Ovary (tissue), 9 donors: Measurements from ENCODE around the gene PGR. TPM values are rescaled to one million over a fixed set of nuclear protein-coding genes. Genes with fewer than 3 reads are reported as not detected.

Source experiments
- DNase-seq, 5 donors: peaks; one replicate each; pipeline ENCODE4 v3.0.0-alpha.2; 2019 to 2020
- H3K27ac ChIP-seq, 2 donors: fragments of 200-600 bp; one replicate each; pipeline versions ENCODE4 v1.5.1 to v1.8.0; 2019 to 2022
- H3K27me3 ChIP-seq: fragments of 200-600 bp; one replicate; pipeline ENCODE4 v1.8.0; 2022
- H3K36me3 ChIP-seq: fragments of 200-600 bp; sonication (generic); one replicate; pipeline ENCODE4 v1.5.1; 2019
- H3K4me1 ChIP-seq: one replicate; pipeline ENCODE4 v1.8.1; 2013; ENCODE audit warnings: mild to moderate bottlenecking, moderate library complexity; ENCODE audit not compliant: insufficient read depth
- H3K4me3 ChIP-seq: fragments of 200-600 bp; sonication (generic); one replicate; pipeline ENCODE4 v1.5.1; 2017
- H3K9me3 ChIP-seq, 2 donors: fragments of 200-600 bp in 1 of 2; sonication (generic) in 1 of 2; one replicate each; pipeline versions ENCODE4 v1.5.1 to v1.8.1; 2013 to 2019; ENCODE audit warnings: mild to moderate bottlenecking in 1 of 2, moderate library complexity in 1 of 2
- EP300 ChIP-seq: sonication (generic); formaldehyde crosslinking; IDR thresholded peaks from one replicate; pipeline ENCODE4 v1.6.1; 2017; ENCODE audit warnings: antibody characterized with exemption
- POLR2A ChIP-seq: fragments of 450-650 bp; IDR thresholded peaks from one replicate; pipeline ENCODE4 v1.6.1; 2017; ENCODE audit warnings: antibody characterized with exemption, mild to moderate bottlenecking, moderate library complexity
- WGBS, 3 donors: extraction: QIAGEN DNeasy Blood & Tissue Kit in 1 of 3; methylation state at CpG; one replicate each; pipeline versions ENCODE4 v1.1.5 to v1.1.7; 2013 to 2017; 5-methylcytosine and 5-hydroxymethylcytosine counted together
- intact Hi-C, 4 donors: fragments of 100-400 bp; cut with DNase I; formaldehyde crosslinking; loops; one replicate each; pipeline versions ENCODE4 v1.11.0 to v1.15.1; 2022 to 2023
- polyA plus RNA-seq, 2 donors: library from polyadenylated mRNA; stranded (reverse); fragments of 200-250 nt in 1 of 2; fragments of 350-450 nt in 1 of 2; fragmentation: Illumina TruSeq in 1 of 2; extraction: RNeasy Lipid Tissue Mini Kit (QIAGEN cat#74804) in 1 of 2; gene quantifications; one replicate each; pipeline ENCODE4 v1.2.3, GENCODE V29; 2013 to 2014
- total RNA-seq, 7 donors: library from RNA; depleted of rRNA in 2 of 7; stranded (reverse); fragments of >200 nt in 2 of 7; fragmentation: NEBNext Ultra II Directional in 3 of 7; extraction: Animal tissue kit (Norgen Biotek cat#: 25700) in 3 of 7; gene quantifications; one replicate each; pipeline versions ENCODE4 v1.1.0 to v1.2.4, GENCODE V29; 2016 to 2023
- TF ChIP-seq, protein P1 (sequence below), 3 donors: fragments of 450-650 bp in 2 of 3; fragments of 200-600 bp in 1 of 3; IDR thresholded peaks; one replicate each; pipeline versions ENCODE4 v1.5.1 to v1.8.0; 2016 to 2022; ENCODE audit warnings: antibody characterized with exemption in 3 of 3, mild to moderate bottlenecking in 1 of 3
- donor health status: DM: no; HTN: no; CAD: no; lungs with moderate emphysema.
- donor health status: DM: no; HTN: no; CAD: no.
- donor health status: Bipolar disorder and iron deficiency.
- donor health status: DM: yes; HTN: yes; CAD: no.
- donor health status: DM: no; HTN: no; CAD: no.
- donor health status: DM: yes; HTN: yes; CAD: no.

The PGR gene
- total and polyA plus RNA-seq, 9 donors: 6.1 to 94.3 (median 21.3) TPM

DNA sequence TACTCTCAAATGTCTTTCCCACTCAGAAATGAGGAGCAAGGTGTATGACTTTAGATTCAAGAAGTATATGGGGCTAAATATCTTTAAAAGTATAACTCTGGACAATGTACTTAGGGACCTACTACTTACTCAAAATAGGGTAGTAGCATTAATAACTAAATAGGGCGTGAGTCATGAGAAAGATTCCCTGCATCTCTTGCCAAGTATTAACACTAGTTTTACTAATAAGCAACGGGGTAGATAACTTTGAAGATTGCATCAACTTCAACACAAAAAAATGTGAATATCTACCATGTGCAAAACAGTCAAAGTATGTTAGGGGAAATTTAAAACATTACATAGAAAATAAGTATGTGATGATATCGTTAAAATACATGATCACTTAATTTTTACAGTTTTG is 99.6 kb downstream of the PGR start:
- no peak for DNase-seq
- H3K36me3 ChIP-seq: no peaks in the 10 kb centered on the region
- H3K4me3 ChIP-seq: no peak overlapping the region
- no peaks in the 10 kb centered on the region for H3K27me3 ChIP-seq
- 14 to 27% (median 21%) methylated on average over 3 of the region's 3 CpGs for WGBS, 3 donors
- H3K9me3 ChIP-seq: no peaks in the 10 kb centered on the region
- TF ChIP-seq POLR2A (no peak), EP300 (no peak)
- TF ChIP-seq, protein P1, sequence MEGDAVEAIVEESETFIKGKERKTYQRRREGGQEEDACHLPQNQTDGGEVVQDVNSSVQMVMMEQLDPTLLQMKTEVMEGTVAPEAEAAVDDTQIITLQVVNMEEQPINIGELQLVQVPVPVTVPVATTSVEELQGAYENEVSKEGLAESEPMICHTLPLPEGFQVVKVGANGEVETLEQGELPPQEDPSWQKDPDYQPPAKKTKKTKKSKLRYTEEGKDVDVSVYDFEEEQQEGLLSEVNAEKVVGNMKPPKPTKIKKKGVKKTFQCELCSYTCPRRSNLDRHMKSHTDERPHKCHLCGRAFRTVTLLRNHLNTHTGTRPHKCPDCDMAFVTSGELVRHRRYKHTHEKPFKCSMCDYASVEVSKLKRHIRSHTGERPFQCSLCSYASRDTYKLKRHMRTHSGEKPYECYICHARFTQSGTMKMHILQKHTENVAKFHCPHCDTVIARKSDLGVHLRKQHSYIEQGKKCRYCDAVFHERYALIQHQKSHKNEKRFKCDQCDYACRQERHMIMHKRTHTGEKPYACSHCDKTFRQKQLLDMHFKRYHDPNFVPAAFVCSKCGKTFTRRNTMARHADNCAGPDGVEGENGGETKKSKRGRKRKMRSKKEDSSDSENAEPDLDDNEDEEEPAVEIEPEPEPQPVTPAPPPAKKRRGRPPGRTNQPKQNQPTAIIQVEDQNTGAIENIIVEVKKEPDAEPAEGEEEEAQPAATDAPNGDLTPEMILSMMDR (IDR thresholded peaks at IDR 0.05): no peak
- no peak overlapping the region for H3K27ac ChIP-seq
- intact Hi-C loops: loop anchor here in 1 of 4 donors (5.0 kb wide), 1 partner anchor 97 kb away; the partner anchor contains the start of gene PGR
- peaks cover 8% of the 10 kb centered on the region for H3K4me1 ChIP-seq

DNA sequence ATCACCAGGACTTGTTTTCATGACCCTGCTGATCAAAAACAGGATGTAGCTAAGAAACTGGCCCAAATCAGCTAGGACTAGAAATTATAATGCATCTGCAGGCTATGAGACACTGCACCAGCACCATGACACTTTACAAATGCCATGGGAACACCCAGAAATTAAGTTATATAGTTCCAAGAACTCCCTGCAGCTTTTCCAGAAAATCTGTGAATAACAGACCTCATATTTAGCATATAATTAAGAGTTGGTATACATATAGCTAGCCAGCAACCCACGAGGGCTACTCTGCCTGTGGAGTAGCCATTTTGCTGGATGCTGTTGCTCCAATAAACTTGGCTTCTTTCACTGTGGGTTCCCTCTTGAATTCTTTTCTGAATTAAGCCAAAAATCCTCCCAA is 101.0 kb downstream of the PGR start:
- WGBS, 3 donors: 35 to 51% (median 41%) methylated on average over 1 of the region's 1 CpG

DNA sequence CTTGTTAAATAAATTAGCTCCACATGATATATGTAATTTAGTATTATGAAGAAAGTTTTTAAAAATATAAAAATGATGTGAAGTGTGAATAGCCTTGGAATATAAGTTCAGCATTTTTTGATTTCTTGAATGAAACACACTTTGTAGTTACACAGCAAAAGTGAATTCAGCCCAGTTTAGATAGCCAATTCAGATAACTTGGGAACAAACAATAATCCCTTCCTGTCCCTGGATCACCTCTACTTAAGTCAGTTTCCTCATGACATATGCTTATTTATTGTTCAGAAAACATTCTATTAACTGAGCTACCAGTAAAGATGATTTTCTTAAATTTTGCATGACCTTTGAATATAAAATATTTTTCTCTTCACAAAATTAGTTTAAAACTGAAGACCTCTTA is 107.4 kb downstream of the PGR start:
- no peak overlapping the region for H3K4me3 ChIP-seq
- no peak for DNase-seq
- intact Hi-C loops: no loop called here
- no peaks in the 10 kb centered on the region for H3K9me3 ChIP-seq
- no peaks in the 10 kb centered on the region for H3K4me1 ChIP-seq
- TF ChIP-seq POLR2A (no peak), EP300 (no peak)
- TF ChIP-seq, protein P1 (IDR thresholded peaks at IDR 0.05): no peak
- H3K27ac ChIP-seq: no peak overlapping the region
- H3K27me3 ChIP-seq: no peaks in the 10 kb centered on the region
- H3K36me3 ChIP-seq: no peaks in the 10 kb centered on the region

More for the DNA sequence above, 101.0 kb downstream of the PGR start:
- no peak for DNase-seq
- peak overlapping the region in 1 of 2 donors; percentile 21 for H3K27ac ChIP-seq
- no peak overlapping the region for H3K4me3 ChIP-seq
- H3K36me3 ChIP-seq: no peaks in the 10 kb centered on the region
- intact Hi-C loops: no loop called here
- H3K4me1 ChIP-seq: peaks cover 6% of the 10 kb centered on the region
- no peaks in the 10 kb centered on the region for H3K27me3 ChIP-seq
- H3K9me3 ChIP-seq: no peaks in the 10 kb centered on the region
- TF ChIP-seq POLR2A (no peak), EP300 (no peak)
- TF ChIP-seq, protein P1 (IDR thresholded peaks at IDR 0.05): no peak

DNA sequence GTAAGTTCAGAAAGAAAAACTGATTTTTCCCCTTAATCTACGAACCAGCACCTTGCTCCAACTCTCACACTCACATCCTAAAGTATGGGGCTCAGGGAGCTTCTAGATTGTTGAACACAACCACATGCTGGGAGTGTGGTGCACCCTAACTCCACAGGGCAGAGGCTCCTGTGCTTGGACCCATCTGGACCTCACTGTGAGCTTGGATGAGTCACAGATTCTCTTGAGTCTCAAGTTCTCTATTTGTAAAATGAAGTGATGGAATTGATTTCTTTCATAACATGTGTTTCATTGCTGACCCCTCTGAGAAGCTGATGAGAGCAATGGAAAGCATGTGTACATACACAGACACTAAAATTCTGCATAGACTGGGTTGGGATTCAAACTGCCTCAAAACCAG is 109.7 kb downstream of the PGR start:
- intact Hi-C loops: no loop called here
- H3K27me3 ChIP-seq: no peaks in the 10 kb centered on the region
- WGBS, 3 donors: 92 to 97% (median 96%) methylated on average over 1 of the region's 1 CpG
- no peaks in the 10 kb centered on the region for H3K9me3 ChIP-seq
- H3K36me3 ChIP-seq: no peaks in the 10 kb centered on the region
- H3K4me1 ChIP-seq: peaks cover 3% of the 10 kb centered on the region
- H3K27ac ChIP-seq: no peak overlapping the region
- DNase-seq: no peak
- TF ChIP-seq, protein P1 (IDR thresholded peaks at IDR 0.05): no peak
- TF ChIP-seq POLR2A: no peak
- TF ChIP-seq EP300: no peak
- no peak overlapping the region for H3K4me3 ChIP-seq
